HG03469 (cell line): ENCODE results near the gene ZMIZ1.

Experiments used
- ATAC-seq: cut with Tn5 transposase; IDR thresholded peaks from one replicate; pipeline ENCODE4 v1.9.1; 2021; ENCODE audit warnings: mild to moderate bottlenecking, moderate library complexity, moderate number of reproducible peaks; ENCODE audit not compliant: unreplicated experiment

The ZMIZ1 gene

DNA sequence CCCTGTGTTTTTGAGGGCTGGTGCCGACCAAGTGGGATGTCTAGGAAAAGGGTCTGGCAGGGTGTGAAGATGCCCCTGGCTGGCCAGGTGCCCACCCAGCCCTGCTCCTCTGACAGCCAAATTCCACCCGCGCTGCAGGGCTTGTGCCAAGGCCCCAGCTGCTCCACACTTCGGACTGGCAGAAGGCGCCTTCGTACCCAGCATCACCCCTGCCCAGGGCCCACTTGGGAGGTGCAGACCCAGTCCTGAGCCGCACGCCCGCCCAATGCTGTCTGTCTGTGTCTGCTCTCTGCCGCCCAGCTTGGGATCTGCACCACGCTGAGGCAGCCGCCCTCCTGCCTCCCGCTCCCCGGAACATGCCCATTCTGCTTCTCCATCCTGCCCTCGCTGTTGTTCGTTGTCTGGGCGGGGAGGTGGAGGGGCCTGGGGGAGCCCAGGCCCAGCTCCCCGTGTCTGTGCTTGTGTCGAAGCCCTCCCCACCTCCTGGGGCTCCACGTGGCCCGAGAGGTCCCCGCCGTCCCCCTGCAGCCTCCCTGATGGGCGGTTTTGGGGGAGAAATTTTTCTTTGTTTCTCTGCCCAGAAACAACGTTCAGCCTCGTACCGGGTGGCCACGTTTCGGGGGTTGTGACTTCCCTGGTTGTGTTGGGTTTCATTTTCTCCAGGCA is 241.6 kb downstream of the ZMIZ1 start:
- ATAC-seq: no peak

DNA sequence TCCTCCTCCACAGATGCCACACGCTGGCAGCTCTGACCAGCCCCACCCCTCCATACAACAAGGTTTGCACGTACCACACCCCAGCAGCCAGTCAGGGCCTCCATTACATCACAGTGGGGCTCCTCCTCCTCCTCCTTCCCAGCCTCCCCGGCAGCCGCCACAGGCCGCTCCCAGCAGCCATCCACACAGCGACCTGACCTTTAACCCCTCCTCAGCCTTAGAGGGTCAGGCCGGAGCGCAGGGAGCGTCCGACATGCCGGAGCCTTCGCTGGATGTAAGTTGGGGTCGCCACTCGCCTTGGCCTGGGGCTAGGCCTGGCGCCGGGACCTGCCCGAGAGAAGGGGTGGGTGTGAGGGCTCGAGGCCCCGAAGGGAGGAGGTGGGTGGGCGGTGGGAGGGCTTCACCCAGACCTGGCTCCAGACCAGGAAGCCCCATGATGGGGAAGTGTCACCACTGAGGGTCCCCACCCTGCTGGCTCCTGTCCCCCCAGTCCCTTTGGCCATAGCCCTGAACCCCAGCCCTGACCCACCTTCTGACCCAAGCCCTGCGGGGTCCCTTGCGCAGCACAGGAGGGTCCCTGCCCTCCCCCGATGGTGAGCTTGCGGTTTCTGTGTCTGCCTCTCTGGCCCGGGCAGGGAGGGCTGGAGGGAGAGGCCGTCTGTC is 242.3 kb downstream of the ZMIZ1 start:
- no peak for ATAC-seq

DNA sequence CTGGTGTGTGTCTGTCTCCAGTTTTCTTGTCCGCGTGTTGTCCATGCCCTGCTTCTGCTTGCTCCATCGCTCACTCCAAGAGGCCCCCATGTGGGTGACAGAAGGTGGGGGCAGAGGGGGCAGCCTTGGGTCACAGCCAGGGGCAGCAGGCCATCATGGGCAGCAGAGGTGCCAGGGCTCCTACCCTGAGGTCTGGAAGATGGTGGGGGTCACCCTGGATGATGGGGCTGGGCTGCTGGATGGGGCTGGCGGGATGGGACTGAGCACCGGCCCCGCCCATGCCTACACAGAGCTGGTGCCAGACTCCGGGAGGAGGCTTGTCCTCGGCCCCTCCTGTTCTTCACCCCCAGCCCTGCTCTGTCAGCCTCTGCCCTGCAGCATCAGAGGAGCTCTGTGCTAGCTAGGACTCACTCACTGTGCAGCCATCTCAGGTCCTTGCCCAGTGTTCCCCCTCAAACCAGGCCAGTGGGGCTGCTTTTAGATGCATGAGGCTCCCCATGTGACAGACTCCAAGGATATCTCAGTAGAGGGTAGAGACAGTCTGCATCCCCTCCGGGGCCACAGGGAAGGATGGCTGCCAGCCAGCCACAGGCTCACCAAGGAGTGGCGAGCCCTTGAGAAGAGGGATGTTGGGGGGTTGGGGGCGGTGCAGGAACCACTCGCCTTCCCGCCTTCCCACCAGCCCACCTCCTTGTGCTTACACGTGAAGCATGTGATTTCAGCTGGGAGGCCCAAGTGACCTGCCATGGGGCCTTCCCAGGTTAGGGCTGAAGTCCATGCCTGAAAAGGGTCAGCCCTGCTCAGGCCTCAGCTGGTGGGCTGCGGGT is 243.0 kb downstream of the ZMIZ1 start:
- ATAC-seq: no peak

DNA sequence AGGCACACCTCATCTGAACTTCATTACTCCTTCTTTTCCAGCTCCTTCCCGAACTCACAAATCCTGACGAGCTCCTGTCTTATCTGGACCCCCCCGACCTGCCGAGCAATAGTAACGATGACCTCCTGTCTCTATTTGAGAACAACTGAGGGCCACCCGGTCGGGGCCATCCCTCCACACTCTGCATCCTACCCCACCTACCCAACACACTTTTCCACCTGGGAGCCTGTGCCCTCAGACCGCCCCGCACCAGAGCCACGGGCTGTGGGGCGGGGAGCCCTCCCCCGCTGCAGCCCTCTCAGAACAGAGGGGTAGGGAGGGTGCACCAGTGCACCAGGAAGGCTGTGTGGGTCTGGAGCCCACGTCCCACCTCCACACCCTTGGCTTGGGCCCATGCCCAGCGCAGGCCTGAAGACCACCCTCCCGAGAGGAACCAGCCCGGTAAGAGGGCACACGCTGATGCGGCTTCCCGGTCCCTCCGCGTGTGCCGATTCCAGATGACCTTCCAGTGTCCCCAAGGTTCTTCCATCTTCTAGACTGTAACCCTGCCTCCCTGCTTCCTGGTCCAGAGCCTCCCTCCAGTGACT is 243.9 kb downstream of the ZMIZ1 start:
- no peak for ATAC-seq

DNA sequence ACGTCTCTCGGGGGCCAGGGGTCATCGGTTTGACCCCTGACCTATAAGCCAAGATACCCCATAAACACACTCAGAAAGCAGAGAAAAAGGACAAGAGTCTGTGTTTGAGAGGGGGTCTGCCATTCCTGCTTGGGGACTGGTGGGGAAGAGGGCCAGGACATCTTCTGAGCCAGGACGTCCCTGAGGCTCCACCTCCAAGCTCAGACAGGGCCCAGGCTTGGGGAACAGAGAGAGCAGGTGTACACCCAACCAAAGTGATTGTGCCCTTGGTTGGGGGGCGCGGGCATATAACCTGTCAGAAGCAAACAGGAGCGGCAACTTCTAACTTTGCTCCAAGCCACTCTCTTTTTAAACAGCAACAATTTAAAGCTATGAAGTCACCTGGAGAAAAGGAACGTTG is 244.6 kb downstream of the ZMIZ1 start:
- ATAC-seq: no peak

DNA sequence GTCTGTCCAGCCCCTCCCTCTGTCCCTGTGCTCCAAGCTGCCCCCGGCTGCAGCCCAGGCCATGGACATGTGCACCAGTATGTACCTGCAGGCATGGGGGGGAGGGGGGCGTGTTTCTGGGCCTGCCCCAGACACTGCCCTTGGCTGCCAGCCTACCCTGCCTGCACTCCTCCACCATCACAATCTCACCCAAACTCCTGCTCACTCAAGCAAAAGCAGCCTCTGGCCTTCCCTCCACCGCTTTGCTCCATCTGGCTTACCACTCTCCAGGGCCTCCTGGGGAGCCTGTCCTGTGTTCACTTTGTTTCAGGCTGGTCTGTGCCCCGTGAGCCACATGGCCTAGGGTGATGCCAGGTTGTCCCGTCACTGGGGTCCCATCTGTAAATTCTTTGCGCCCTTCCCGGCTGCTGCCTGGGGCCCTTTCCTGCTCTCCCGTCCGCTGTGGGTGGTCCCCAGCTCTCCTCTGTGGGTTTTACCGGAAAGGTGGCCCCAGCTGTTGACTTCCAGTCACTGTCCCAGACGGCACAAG is 245.2 kb downstream of the ZMIZ1 start:
- ATAC-seq: no peak

DNA sequence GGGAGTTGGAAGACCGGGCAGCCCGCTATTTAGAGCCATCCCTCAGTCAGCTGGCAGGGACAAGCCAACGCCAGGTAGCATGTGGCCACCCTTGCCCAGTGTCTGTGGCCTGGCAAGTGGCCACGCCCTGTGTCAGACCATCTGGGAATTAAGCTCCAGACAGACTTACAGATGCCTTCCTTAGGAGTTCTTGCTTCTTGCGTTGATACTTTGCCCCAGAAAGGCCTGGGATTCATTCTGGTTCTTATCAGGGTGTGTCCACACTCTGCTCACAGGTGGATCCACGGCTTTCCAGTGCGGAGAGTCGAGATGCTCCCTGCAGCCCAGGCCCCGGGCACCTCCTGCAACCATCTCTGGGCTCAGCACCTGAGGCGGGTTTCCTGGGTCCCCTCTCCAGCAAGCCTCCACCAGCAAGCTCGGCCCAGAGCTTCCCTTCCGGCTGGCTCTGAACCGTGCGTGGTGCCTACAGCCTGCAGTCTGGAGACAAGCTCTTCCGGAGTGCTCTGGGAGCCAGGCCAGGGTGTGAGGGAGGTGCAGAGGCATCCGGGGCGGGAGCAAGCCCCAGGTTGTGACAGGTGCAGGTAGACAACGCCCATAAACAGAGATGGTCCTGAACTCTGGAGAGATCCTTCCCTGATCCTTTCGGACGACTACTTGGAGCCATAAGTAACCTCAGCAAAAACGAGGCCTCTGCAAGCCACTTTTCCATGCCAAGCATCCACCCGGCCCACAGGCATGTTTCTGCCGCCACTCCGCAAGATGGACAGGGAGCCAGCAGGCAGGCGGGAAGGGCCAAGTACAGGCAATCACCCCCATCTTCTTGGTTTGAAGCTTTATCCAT is 246.2 kb downstream of the ZMIZ1 start:
- ATAC-seq: no peak

- no peak for ATAC-seq
These were observed 246.8 kb downstream of the ZMIZ1 start for GRCh38 chr10:79315602-79315920.

GRCh38 chr10:79316671-79317431 is 248.1 kb downstream of the ZMIZ1 start:
- peak; percentile 74 for ATAC-seq

- no peak for ATAC-seq
These were observed 249.6 kb downstream of the ZMIZ1 start for GRCh38 chr10:79318369-79318768.

GRCh38 chr10:79319115-79319771 is 250.5 kb downstream of the ZMIZ1 start:
- ATAC-seq: no peak

- no peak for ATAC-seq
These were observed 251.6 kb downstream of the ZMIZ1 start for GRCh38 chr10:79320316-79320715.

- ATAC-seq: no peak
These were observed 252.2 kb downstream of the ZMIZ1 start for GRCh38 chr10:79320820-79321493.

- no peak for ATAC-seq
These were observed 252.7 kb downstream of the ZMIZ1 start for GRCh38 chr10:79321494-79321882.

DNA sequence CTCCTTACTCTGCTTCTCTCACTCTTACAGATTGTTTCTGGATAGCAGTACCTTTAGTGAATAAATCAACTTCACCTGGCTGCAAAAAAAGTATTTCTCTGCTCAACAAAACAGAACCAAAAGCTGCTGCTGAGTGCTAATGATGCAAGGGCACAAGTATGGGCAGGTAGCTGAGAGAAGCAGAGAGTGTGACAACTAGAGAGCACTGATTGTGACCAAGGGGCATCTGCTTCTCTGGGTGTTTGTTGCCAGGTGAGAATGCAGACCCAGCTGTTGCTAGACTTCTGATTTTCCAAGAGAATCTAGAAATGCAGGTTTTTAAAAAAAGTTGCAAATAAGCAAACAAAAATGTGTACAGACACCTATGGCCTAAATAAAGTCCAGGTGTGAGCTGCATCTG is 253.2 kb downstream of the ZMIZ1 start:
- ATAC-seq: no peak

DNA sequence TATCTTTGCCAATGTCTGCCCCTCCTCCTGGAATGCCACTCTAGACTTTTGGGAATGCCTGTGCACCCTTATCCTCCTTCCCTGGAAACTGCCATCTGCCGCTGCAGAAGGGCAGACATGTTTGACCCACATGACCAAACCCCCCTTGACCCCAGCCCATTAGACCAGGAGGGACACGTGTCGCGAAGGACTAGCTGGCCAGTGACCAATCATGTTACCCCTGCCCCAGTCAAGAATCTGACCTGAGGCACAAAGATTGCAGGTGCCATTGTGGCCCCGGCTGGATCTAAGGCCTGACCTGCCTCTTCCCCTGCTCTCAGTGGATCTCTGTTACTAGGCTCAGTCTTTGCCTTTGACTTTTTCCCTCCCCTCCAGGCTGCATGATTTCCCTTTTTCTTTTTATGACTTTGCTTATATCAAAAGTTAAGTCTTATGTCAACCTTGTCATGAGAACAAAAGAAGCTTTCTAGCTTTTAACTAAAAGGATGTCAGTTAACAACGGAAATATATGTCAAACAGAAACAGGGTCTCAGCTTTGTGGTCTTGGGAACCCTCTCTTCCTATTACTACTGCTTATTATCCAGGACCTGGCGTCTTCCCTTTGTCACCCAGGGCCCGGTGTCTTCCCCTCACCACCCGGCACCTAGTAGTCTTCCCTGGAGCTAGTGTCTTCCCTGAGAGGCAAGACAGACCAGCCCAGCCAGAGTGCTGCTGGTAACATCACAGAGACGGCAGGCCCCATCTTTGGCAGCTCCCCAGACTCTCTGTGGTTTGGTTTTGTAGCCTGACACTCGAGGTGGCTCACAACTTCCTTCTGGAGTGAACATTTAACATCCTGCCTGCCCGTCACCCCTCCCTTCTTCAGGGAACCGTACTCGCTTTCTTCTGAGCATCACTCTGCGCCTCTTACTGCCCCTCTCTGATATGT is 254.1 kb downstream of the ZMIZ1 start:
- peak; percentile 42 for ATAC-seq

DNA sequence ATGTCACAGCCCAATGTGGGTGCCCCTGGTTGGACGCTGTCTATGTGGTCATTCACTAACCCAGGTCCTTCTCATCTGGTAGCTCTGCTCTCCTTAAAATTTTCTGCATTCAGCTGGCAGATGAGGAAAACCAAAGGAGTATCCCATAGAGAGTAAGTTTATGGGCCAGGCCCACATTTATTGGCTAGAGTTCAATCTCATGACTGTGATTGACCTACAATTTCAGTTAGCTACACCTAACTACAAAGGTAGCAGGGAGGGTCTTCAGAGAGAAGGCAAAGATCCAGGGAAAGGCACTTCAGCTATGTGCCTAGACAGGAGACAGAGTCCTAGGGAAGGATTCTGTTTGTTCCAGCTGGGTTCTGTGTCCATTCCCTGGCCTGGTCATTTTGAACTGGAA is 254.8 kb downstream of the ZMIZ1 start:
- ATAC-seq: no peak
